HEK293 (cell line): ENCODE results near the gene PRKCQ.

Experiments
- CTCF ChIA-PET: fragments of 350-600 bp; formaldehyde crosslinking; extraction: SDS; loops from one replicate; lab custom pipeline; 2021; ENCODE audit warnings: antibody characterized with exemption; lab: Yijun Ruan, JAX
- POLR2A ChIA-PET: fragments of 300-600 bp; formaldehyde crosslinking; extraction: SDS; loops from one replicate; lab custom pipeline; 2020; ENCODE audit warnings: antibody characterized with exemption, inconsistent platforms; lab: Yijun Ruan, JAX
- H3K27ac ChIP-seq: fragments of 200-500 bp; sonication (Bioruptor generic); 2 replicates; pipeline ENCODE4 v1.5.1; 2014; ENCODE audit warnings: low read depth, low read length, control low read depth, inconsistent platforms; ENCODE audit errors: extremely low read depth
- H3K36me3 ChIP-seq, 2 experiments: fragments of 200-500 bp in 1 of 2; sonication (Bioruptor generic) in 1 of 2; 1 replicate in 1 of 2; 2 replicates in 1 of 2; pipeline ENCODE4 v1.5.1; 2014 to 2017; ENCODE audit warnings: inconsistent platforms in 2 of 2, low read length in 2 of 2; ENCODE audit not compliant: control insufficient read depth in 2 of 2, insufficient read depth in 1 of 2
- H3K4me1 ChIP-seq: fragments of 200-500 bp; sonication (Bioruptor generic); 2 replicates; pipeline ENCODE4 v1.5.1; 2014; ENCODE audit warnings: mild to moderate bottlenecking, low read length, inconsistent platforms; ENCODE audit not compliant: control insufficient read depth, insufficient read depth
- H3K4me3 ChIP-seq: 2 replicates; pipeline ENCODE4 v1.5.1; 2011; ENCODE audit warnings: low read depth, mild to moderate bottlenecking, control low read depth, low read length, moderate library complexity
- H3K9me3 ChIP-seq: fragments of 200-500 bp; sonication (Bioruptor generic); 2 replicates; pipeline ENCODE4 v1.5.1; 2014; ENCODE audit warnings: low read depth, low read length, inconsistent platforms; ENCODE audit not compliant: control insufficient read depth, insufficient read depth
- IKZF3 ChIP-seq: fragments of 450-650 bp; IDR thresholded peaks from 2 replicates; pipeline ENCODE4 v1.5.0; 2018; ENCODE audit warnings: missing biosample characterization, mild to moderate bottlenecking, missing genetic modification characterization, moderate library complexity
- KLF1 ChIP-seq: fragments of 450-650 bp; formaldehyde crosslinking; IDR thresholded peaks from 2 replicates; pipeline ENCODE4 v1.5.1; 2016; ENCODE audit warnings: missing biosample characterization, missing genetic modification characterization
- KLF10 ChIP-seq: fragments of 450-650 bp; IDR thresholded peaks from 2 replicates; pipeline ENCODE4 v1.5.1; 2018; ENCODE audit warnings: missing biosample characterization, mild to moderate bottlenecking, missing genetic modification characterization
- KLF16 ChIP-seq: fragments of 450-650 bp; formaldehyde crosslinking; IDR thresholded peaks from 2 replicates; pipeline ENCODE4 v1.5.1; 2017; ENCODE audit warnings: missing biosample characterization, missing genetic modification characterization
- KLF9 ChIP-seq: fragments of 450-650 bp; formaldehyde crosslinking; IDR thresholded peaks from 2 replicates; pipeline ENCODE4 v1.5.1; 2016; ENCODE audit warnings: missing biosample characterization, missing genetic modification characterization, low read depth
- OSR2 ChIP-seq: fragments of 450-650 bp; formaldehyde crosslinking; IDR thresholded peaks from 2 replicates; pipeline ENCODE4 v1.5.1; 2016; ENCODE audit warnings: missing biosample characterization, missing genetic modification characterization
- TCF7L2 ChIP-seq: IDR thresholded peaks from 2 replicates; pipeline ENCODE4 v1.6.1; 2011; ENCODE audit warnings: low read depth, mild to moderate bottlenecking, inconsistent platforms, low read length, moderate library complexity, borderline replicate concordance
- ZBTB21 ChIP-seq: fragments of 450-650 bp; formaldehyde crosslinking; IDR thresholded peaks from 2 replicates; pipeline ENCODE4 v1.5.1; 2017; ENCODE audit warnings: missing biosample characterization, missing genetic modification characterization
- ZNF10 ChIP-seq: fragments of 450-650 bp; formaldehyde crosslinking; IDR thresholded peaks from 2 replicates; pipeline ENCODE4 v1.5.1; 2017; ENCODE audit warnings: missing biosample characterization, missing genetic modification characterization
- ZNF16 ChIP-seq: fragments of 450-650 bp; formaldehyde crosslinking; IDR thresholded peaks from 2 replicates; pipeline ENCODE4 v1.5.1; 2016; ENCODE audit warnings: low read depth, missing biosample characterization, missing genetic modification characterization
- ZNF585B ChIP-seq: fragments of 450-650 bp; formaldehyde crosslinking; IDR thresholded peaks from 2 replicates; pipeline ENCODE4 v1.5.1; 2016; ENCODE audit warnings: missing biosample characterization, missing genetic modification characterization
- ZNF660 ChIP-seq: fragments of 450-650 bp; IDR thresholded peaks from 2 replicates; pipeline ENCODE4 v1.5.1; 2018; ENCODE audit warnings: missing biosample characterization, mild to moderate bottlenecking, missing genetic modification characterization
- ZNF76 ChIP-seq: fragments of 450-650 bp; formaldehyde crosslinking; IDR thresholded peaks from 2 replicates; pipeline ENCODE4; 2016; ENCODE audit warnings: low read depth, missing biosample characterization, missing genetic modification characterization, borderline replicate concordance
- ZXDB ChIP-seq: fragments of 450-650 bp; formaldehyde crosslinking; IDR thresholded peaks from 2 replicates; pipeline ENCODE4 v1.5.1; 2016; ENCODE audit warnings: missing biosample characterization, missing genetic modification characterization
- TF ChIP-seq, protein P1 (sequence below): fragments of 450-650 bp; formaldehyde crosslinking; conservative IDR thresholded peaks from 2 replicates; pipeline ENCODE4 v1.5.1; 2016; ENCODE audit warnings: low read depth, missing biosample characterization, missing genetic modification characterization
- TF ChIP-seq, protein P2 (sequence below): fragments of 450-650 bp; formaldehyde crosslinking; IDR thresholded peaks from 2 replicates; pipeline ENCODE4 v1.5.1; 2016; ENCODE audit warnings: missing biosample characterization, missing genetic modification characterization
- TF ChIP-seq, protein P3 (sequence below): fragments of 450-650 bp; formaldehyde crosslinking; IDR thresholded peaks from 2 replicates; pipeline ENCODE4 v1.5.1; 2016; ENCODE audit warnings: missing biosample characterization, missing genetic modification characterization
- TF ChIP-seq, protein P4 (sequence below): fragments of 450-650 bp; formaldehyde crosslinking; IDR thresholded peaks from 2 replicates; pipeline ENCODE4 v1.5.1; 2016; ENCODE audit warnings: missing biosample characterization, missing genetic modification characterization, low read depth
- TF ChIP-seq, protein P5 (sequence below): fragments of 450-650 bp; formaldehyde crosslinking; IDR thresholded peaks from 2 replicates; pipeline ENCODE4 v1.5.1; 2016; ENCODE audit warnings: missing biosample characterization, missing genetic modification characterization
- TF ChIP-seq, protein P6 (sequence below): fragments of 450-650 bp; formaldehyde crosslinking; IDR thresholded peaks from 2 replicates; pipeline ENCODE4 v1.5.1; 2017; ENCODE audit warnings: missing biosample characterization, missing genetic modification characterization

The PRKCQ gene

DNA sequence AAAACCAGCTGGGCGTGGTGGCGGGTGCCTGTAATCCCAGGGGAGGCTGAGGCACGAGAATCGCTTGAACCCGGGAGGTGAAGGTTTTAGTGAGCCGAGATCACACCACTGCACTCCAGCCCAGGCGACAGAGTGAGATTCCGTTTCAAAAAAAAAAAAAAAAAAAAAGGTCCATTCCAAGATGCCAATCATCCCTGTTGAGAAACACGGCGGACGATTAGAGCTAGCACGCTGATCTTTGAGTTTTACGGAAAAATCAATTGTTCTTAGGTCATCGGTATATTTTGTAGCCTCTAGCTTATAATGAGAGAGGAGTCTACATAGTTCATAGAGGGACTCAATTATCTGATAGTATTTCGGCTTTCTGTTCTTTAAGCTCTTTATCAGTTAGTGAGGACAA is 169.2 kb downstream of the PRKCQ start (continued):
- no peak for TF ChIP-seq ZNF585B (tag by site-specific recombination)
- TF ChIP-seq, protein P1, sequence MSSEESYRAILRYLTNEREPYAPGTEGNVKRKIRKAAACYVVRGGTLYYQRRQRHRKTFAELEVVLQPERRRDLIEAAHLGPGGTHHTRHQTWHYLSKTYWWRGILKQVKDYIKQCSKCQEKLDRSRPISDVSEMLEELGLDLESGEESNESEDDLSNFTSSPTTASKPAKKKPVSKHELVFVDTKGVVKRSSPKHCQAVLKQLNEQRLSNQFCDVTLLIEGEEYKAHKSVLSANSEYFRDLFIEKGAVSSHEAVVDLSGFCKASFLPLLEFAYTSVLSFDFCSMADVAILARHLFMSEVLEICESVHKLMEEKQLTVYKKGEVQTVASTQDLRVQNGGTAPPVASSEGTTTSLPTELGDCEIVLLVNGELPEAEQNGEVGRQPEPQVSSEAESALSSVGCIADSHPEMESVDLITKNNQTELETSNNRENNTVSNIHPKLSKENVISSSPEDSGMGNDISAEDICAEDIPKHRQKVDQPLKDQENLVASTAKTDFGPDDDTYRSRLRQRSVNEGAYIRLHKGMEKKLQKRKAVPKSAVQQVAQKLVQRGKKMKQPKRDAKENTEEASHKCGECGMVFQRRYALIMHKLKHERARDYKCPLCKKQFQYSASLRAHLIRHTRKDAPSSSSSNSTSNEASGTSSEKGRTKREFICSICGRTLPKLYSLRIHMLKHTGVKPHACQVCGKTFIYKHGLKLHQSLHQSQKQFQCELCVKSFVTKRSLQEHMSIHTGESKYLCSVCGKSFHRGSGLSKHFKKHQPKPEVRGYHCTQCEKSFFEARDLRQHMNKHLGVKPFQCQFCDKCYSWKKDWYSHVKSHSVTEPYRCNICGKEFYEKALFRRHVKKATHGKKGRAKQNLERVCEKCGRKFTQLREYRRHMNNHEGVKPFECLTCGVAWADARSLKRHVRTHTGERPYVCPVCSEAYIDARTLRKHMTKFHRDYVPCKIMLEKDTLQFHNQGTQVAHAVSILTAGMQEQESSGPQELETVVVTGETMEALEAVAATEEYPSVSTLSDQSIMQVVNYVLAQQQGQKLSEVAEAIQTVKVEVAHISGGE = no peak

DNA sequence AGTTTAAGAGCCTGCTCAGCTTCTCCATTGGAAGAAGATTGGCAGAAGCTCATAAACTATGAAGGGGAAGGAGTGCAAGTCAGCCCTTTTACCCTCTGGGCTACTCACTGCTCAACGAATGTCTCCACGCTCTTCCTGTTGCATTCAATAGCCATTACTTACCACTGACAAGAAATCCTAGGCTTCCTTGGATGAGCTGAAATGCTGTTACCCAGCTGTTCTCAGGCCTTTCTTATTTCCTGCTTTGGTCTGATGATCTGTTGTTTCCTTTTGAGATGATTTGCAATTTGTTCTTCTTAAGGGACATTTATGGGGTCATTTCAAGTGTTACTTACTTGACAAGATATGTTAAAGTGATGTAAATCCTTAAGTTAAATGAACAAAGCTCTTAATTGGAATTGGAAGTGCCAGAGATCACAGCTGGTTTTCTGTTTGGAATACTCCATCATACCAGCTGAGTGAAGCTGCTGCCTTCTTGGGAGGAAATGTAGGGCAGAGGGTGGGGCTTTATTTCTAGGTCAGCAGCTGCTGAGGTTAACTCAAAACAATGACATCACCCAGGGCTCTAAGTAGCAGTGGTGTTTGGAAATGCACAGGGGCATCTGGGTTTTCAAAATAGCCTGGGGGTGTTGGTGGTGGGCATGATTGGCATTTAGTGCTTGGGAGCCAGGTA is 170.0 kb downstream of the PRKCQ start:
- POLR2A ChIA-PET = interaction anchor here (1.5 kb wide), 1 partner anchor 208 kb away, joined by 4 read pairs; the partner anchor contains the start of gene PFKFB3
- TF ChIP-seq, protein P2, sequence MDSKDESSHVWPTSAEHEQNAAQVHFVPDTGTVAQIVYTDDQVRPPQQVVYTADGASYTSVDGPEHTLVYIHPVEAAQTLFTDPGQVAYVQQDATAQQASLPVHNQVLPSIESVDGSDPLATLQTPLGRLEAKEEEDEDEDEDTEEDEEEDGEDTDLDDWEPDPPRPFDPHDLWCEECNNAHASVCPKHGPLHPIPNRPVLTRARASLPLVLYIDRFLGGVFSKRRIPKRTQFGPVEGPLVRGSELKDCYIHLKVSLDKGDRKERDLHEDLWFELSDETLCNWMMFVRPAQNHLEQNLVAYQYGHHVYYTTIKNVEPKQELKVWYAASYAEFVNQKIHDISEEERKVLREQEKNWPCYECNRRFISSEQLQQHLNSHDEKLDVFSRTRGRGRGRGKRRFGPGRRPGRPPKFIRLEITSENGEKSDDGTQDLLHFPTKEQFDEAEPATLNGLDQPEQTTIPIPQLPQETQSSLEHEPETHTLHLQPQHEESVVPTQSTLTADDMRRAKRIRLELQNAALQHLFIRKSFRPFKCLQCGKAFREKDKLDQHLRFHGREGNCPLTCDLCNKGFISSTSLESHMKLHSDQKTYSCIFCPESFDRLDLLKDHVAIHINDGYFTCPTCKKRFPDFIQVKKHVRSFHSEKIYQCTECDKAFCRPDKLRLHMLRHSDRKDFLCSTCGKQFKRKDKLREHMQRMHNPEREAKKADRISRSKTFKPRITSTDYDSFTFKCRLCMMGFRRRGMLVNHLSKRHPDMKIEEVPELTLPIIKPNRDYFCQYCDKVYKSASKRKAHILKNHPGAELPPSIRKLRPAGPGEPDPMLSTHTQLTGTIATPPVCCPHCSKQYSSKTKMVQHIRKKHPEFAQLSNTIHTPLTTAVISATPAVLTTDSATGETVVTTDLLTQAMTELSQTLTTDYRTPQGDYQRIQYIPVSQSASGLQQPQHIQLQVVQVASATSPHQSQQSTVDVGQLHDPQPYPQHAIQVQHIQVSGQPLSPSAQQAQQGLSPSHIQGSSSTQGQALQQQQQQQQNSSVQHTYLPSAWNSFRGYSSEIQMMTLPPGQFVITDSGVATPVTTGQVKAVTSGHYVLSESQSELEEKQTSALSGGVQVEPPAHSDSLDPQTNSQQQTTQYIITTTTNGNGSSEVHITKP (tag by site-specific recombination) = peak; percentile 78
- TF ChIP-seq KLF1 (peak; percentile 72; the same call in 1 of the 2 replicates), ZNF76 (tag by site-specific recombination) (peak; percentile 48; the same call in 1 of the 2 replicates), ZNF10 (tag by site-specific recombination) (peak; percentile 67; the same call in 1 of the 2 replicates), ZNF660 (tag by site-specific recombination) (peak; percentile 42; the same call in 1 of the 2 replicates), KLF16 (tag by site-specific recombination) (0 out of 2 replicates have a peak, but pooled peaks have one; percentile 60), ZNF585B (tag by site-specific recombination) (no peak; the same call in 1 of the 2 replicates), ZBTB21 (tag by site-specific recombination) (peak; percentile 83), KLF10 (tag by site-specific recombination) (peak; percentile 46), TCF7L2 (no peak), OSR2 (tag by site-specific recombination) (peak; percentile 81), IKZF3 (peak; percentile 11; the same call in 1 of the 2 replicates), ZNF16 (no peak), KLF9 (tag by site-specific recombination) (0 out of 2 replicates have a peak, but pooled peaks have one; percentile 12), ZXDB (tag by site-specific recombination) (peak; percentile 53; the same call in 1 of the 2 replicates)
- TF ChIP-seq, protein P3, sequence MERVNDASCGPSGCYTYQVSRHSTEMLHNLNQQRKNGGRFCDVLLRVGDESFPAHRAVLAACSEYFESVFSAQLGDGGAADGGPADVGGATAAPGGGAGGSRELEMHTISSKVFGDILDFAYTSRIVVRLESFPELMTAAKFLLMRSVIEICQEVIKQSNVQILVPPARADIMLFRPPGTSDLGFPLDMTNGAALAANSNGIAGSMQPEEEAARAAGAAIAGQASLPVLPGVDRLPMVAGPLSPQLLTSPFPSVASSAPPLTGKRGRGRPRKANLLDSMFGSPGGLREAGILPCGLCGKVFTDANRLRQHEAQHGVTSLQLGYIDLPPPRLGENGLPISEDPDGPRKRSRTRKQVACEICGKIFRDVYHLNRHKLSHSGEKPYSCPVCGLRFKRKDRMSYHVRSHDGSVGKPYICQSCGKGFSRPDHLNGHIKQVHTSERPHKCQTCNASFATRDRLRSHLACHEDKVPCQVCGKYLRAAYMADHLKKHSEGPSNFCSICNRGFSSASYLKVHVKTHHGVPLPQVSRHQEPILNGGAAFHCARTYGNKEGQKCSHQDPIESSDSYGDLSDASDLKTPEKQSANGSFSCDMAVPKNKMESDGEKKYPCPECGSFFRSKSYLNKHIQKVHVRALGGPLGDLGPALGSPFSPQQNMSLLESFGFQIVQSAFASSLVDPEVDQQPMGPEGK = peak; percentile 48
- TF ChIP-seq, protein P4, sequence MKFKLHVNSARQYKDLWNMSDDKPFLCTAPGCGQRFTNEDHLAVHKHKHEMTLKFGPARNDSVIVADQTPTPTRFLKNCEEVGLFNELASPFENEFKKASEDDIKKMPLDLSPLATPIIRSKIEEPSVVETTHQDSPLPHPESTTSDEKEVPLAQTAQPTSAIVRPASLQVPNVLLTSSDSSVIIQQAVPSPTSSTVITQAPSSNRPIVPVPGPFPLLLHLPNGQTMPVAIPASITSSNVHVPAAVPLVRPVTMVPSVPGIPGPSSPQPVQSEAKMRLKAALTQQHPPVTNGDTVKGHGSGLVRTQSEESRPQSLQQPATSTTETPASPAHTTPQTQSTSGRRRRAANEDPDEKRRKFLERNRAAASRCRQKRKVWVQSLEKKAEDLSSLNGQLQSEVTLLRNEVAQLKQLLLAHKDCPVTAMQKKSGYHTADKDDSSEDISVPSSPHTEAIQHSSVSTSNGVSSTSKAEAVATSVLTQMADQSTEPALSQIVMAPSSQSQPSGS (tag by site-specific recombination) = peak; percentile 88
- TF ChIP-seq, protein P5, sequence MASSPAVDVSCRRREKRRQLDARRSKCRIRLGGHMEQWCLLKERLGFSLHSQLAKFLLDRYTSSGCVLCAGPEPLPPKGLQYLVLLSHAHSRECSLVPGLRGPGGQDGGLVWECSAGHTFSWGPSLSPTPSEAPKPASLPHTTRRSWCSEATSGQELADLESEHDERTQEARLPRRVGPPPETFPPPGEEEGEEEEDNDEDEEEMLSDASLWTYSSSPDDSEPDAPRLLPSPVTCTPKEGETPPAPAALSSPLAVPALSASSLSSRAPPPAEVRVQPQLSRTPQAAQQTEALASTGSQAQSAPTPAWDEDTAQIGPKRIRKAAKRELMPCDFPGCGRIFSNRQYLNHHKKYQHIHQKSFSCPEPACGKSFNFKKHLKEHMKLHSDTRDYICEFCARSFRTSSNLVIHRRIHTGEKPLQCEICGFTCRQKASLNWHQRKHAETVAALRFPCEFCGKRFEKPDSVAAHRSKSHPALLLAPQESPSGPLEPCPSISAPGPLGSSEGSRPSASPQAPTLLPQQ = 0 out of 2 replicates have a peak, but pooled peaks have one; percentile 23
- TF ChIP-seq, protein P6, sequence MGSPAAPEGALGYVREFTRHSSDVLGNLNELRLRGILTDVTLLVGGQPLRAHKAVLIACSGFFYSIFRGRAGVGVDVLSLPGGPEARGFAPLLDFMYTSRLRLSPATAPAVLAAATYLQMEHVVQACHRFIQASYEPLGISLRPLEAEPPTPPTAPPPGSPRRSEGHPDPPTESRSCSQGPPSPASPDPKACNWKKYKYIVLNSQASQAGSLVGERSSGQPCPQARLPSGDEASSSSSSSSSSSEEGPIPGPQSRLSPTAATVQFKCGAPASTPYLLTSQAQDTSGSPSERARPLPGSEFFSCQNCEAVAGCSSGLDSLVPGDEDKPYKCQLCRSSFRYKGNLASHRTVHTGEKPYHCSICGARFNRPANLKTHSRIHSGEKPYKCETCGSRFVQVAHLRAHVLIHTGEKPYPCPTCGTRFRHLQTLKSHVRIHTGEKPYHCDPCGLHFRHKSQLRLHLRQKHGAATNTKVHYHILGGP (tag by site-specific recombination) = no peak

More for the DNA sequence above, 170.0 kb downstream of the PRKCQ start:
- CTCF ChIA-PET = interaction anchor here (0.6 to 3.5 kb wide), 6 partner anchors 9 to 1739 kb away, joined by 3 to 26 read pairs (median 4); no protein-coding TSS in a partner anchor
- no peaks in the 10 kb centered on the region for H3K4me1 ChIP-seq
- H3K9me3 ChIP-seq = no peaks in the 10 kb centered on the region
- H3K4me3 ChIP-seq = no peak overlapping the region
- H3K36me3 ChIP-seq = no peaks in the 10 kb centered on the region
- H3K27ac ChIP-seq = no peak overlapping the region
